ENCODE results near the gene ATP10A.

ATP10A gene

GRCh38 chr15:25793354-25794050, 69.6 kb downstream of the ATP10A start:
- FAIRE-seq = no peak

- no peak for FAIRE-seq
Measured at GRCh38 chr15:25792128-25792527, 71.0 kb downstream of the ATP10A start.

DNA sequence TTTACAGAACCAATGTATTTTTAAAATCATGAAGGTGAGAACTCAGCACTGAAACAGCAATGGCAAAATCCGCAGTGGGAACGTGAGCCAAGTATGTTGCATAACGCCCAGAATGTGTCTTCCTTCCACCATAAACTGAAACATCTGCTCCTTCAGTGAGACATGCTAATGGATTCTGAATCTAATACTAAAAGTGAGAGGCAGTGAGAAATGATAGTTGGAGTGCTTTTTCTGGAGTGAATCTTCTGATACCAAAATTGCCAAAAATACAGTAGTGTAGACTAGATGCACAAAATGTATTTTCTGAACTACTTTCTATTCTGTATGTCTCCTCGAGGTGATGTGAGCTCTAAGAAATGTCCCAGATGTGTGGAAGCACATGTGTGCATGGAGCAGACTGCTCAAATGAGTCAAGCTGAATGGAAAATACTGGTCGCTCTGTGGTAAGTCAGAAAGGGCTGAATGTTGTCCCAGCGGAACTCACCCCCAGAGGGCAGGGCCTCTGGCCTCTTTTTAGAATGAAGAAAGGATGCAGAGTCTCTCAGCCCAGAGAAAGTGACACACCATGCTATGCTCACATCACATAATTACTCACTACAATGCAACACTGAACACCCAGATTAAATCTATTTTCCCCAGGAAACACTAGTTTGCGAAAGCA, 73.0 kb downstream of the ATP10A start:
- no peak for FAIRE-seq

- FAIRE-seq = no peak
Measured at GRCh38 chr15:25789616-25789999, 73.5 kb downstream of the ATP10A start.

- no peak for FAIRE-seq
Measured at GRCh38 chr15:25789211-25789610, 73.9 kb downstream of the ATP10A start.

GRCh38 chr15:25787855-25788520, 75.1 kb downstream of the ATP10A start:
- no peak for FAIRE-seq

GRCh38 chr15:25787381-25787780, 75.7 kb downstream of the ATP10A start:
- no peak for FAIRE-seq

- FAIRE-seq = no peak
Measured at GRCh38 chr15:25786040-25786439, 77.1 kb downstream of the ATP10A start.

GRCh38 chr15:25785641-25786025, 77.5 kb downstream of the ATP10A start:
- no peak for FAIRE-seq

DNA sequence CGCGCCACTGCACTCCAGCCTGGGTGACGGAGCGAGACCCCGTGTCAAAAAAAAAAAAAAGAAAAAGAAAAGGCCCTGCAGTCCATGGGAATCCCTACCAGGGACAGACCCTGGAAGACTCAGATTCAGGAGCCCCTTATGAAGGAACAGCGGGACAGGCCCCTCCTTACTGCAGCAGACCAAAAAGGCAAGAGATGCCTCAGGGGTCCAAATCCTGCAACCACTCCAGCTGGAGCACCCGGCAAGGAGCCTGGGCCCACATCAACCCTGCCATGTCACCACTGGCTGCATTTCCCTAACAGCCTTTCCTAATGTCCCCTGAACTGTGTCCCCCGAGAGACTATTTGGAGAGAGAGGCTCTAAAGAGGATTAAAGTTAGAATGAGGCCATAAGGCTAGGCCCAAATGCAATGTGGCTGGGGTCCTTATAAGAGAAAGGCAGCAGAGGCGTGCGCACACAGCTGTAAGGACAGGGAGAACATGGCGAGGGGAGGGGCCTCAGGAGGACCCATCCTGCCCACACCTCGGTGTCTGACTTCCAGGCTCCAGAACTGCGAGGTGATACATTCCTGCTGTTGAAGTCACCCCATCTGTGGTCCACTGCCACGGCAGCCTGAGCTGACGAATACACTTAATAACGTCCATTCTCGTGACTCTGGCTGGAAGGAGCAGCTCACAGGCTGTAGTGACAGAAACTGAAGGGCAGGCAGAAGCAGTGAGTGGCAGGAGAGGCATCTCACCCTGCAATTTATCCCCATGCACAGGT, 78.1 kb downstream of the ATP10A start:
- FAIRE-seq = no peak

- no peak for FAIRE-seq
Measured at GRCh38 chr15:25783607-25784540, 79.3 kb downstream of the ATP10A start.

DNA sequence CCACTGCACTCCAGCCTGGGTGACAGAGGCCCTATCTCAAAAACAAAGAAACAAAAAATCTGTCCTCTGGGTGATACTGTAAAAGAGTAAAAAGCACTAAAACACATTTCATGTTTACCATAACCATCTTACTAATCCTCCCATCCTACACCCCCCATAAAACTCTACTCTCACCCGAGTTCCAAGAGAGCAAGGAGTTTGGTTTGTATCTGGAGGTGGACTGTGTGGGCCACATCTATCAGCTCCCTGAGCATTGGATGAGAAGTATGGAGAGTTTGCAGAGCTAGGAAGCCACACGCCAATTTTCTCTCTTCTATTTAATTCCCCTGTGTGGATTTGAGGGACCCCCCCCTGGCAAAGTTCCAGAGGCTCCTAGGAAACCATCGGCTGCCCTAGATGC, 80.0 kb downstream of the ATP10A start:
- FAIRE-seq = no peak

DNA sequence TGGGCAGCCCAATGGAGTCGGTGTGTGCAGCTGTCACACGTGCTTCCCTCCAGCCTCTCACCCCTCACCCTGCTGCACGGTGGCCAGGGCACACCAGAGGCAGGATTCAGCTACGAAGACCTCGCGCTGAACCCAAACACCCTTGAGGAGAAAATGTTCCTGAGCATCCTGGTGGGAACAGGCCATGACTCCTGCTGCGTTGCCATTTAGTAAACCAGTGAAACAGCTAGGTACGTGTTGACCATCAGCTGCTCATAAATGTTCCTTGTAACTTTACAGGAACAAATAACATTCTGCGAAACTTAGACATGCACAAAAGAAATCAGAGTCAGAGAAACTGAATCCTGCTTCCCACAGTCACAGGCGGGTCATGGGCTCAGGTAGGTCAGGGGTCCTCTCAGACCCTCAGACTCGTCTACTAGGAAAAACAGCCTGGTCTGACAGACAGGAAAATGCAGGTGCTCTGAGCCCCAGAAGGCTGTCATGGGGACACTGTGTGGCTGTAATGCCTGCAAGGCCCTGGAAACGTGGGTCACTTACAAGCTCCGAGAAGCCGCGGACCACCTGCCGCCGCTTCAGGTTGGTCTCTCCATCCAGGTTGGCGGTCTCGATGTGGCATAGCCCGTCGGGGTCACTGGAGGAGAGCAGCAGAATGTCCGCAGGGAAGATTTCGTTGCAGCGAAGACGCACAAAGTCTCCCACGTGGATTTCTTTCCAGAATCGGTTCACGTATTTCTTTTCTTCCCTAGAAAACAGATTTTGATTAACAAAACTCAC, 82.5 kb downstream of the ATP10A start:
- no peak for FAIRE-seq

DNA sequence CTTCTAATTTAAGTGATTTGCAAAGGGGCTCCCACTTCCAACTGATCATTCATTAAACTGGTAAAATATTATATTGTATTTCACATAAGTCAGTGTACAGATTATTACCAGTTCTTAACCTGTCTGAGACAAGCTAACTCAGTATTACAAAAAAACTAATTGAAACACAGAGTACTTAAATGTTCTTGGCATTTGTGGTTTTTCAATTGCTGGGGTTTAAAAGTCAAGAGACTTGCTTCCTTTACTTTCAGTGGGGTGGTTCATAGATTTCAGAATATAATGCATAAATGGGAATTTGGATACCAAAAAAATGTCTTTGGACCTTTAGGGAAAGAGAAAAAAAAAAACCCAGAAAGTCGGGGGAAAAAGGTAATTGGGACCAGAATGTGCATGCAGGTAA, 85.0 kb downstream of the ATP10A start:
- no peak for FAIRE-seq

- FAIRE-seq = no peak
Measured at GRCh38 chr15:25777037-25777436, 86.1 kb downstream of the ATP10A start.

- no peak for FAIRE-seq
Measured at GRCh38 chr15:25776071-25776746, 86.9 kb downstream of the ATP10A start.

- no peak for FAIRE-seq
Measured at GRCh38 chr15:25775317-25775912, 87.7 kb downstream of the ATP10A start.

DNA sequence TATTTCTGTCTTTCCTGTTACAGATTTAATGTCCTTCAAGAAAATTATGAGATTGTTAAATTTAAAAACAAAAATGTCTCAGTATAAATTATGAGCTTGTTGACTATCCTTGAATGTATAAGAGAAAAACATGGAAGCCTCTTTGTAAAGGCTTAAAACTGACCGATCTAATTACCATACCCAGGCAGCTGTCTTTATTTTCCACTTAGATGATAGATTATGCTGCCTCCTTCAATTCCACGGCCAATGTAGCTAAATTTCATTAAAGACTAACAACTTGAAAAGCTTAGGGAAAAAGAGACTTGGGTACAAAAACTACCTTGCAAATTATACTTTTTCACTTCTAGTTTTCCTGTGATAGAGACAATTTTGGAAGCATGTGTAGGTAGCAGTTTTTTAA, 88.3 kb downstream of the ATP10A start:
- FAIRE-seq = no peak

DNA sequence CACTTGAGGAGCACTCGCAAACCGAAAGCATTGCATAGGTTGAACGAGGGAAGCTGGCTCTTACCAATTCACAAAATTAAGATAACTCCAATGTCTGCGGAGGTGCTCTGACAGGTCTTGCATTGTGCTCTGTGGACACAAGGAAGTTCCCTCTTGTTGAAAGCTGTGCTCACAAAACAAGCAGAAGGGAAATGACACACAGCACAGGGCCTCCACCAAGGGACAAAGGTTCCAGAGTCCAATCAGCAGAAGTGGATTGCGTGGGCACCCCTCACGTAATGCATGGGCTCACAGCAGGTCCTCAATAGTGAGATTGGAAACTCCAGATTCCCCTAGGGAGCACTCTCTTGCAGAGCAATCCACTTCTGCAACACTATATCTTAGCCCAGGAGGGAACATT, 89.9 kb downstream of the ATP10A start:
- no peak for FAIRE-seq

DNA sequence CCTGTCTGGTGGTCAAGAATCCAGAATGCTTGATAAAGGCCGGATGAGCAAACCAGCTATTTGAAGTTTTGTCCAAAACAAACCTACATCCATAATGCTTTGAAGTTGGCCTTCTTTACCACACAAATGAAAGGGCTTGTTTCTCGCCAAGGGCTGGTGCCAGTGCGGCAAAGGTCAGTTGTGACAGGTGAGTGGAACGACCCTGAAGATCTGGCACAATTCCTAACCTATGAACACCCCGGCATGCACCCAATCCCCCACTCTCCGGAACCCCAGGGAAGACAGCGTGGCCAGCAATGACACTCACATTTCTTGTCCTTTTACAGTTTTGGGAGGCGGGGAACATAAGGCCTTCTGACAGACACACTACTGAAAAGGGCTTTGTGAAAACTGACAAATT, 90.6 kb downstream of the ATP10A start:
- FAIRE-seq = no peak

Data from colon (tissue), 2 donors.